HG02678 (cell line): ENCODE measurements around the gene MROH8.

ENCODE experiments used
- ATAC-seq: cut with Tn5 transposase; IDR thresholded peaks from one replicate; pipeline ENCODE4 v1.9.1; 2021; ENCODE audit warnings: mild to moderate bottlenecking, moderate library complexity; ENCODE audit not compliant: unreplicated experiment

The MROH8 gene

GRCh38 chr20:37200376-37200775 lies 21.0 kb upstream of the MROH8 start:
- no peak for ATAC-seq

GRCh38 chr20:37198932-37199660 lies 19.7 kb upstream of the MROH8 start:
- ATAC-seq = no peak

- ATAC-seq = no peak
These were observed 15.5 kb upstream of the MROH8 start for GRCh38 chr20:37194621-37195417.

DNA sequence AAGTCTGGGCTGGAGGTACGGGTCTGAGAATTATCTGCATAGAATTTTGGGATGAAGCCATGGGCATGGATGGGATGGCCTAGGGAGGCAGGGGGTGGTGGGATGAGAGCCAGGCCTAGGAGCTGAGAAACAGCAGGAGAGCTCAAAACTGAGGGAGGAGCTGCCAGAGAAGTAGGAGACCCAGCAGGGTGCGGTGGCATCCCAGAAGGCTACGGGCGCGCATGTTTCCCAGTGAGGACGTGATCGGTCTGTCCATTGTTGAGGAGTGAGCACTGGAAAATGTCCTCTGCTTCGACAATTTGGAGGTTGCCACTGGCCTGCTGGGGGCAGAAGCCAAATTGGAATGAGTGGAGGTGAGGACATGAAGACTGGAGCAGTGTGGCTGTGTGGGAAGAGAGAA lies 14.5 kb upstream of the MROH8 start:
- ATAC-seq = no peak

GRCh38 chr20:37193226-37193625 lies 13.9 kb upstream of the MROH8 start:
- no peak for ATAC-seq

- no peak for ATAC-seq
These were observed 12.9 kb upstream of the MROH8 start for GRCh38 chr20:37192137-37192854.

- ATAC-seq = no peak
These were observed 11.2 kb upstream of the MROH8 start for GRCh38 chr20:37190354-37191112.

GRCh38 chr20:37189416-37190016 lies 10.2 kb upstream of the MROH8 start:
- peak; percentile 39 for ATAC-seq

DNA sequence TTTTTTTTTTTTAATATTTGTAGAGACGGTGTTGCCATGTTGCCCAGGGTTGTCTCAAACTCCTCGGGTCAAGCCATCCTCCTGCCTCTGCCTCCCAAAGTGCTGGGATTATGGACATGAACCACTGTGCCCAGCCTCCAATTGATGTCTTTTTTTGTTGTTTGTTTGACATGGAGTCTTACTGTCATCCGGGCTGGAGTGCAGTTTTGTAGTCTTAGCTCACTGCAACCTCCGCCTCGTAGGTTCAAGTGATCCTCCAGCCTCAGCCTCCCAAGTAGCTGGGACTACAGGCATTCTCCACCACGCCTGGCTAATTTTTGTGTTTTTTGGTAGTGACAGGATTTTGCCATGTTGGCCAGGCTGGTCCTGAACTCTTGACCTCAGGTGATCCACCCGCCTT lies 9.4 kb upstream of the MROH8 start:
- no peak for ATAC-seq

DNA sequence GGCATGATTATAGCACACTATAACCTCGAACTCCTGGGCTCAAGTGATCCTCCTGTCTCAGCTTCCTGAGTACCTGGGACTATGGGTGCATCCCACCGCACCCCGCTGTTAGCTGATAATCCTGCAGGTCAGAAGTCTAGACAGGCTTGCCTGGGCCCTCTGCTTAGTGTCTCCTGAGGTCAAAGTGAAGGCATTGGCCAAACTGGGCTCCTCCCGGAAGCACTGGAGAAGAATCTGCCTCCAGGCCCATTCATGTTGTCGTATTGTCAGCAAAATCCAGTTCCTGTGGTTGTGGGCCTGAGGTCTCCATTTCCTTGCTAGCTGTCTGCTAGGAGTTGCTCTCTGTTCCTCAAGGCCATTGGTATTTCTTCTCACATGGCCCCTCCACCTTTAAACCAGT lies 6.3 kb upstream of the MROH8 start:
- ATAC-seq = no peak

DNA sequence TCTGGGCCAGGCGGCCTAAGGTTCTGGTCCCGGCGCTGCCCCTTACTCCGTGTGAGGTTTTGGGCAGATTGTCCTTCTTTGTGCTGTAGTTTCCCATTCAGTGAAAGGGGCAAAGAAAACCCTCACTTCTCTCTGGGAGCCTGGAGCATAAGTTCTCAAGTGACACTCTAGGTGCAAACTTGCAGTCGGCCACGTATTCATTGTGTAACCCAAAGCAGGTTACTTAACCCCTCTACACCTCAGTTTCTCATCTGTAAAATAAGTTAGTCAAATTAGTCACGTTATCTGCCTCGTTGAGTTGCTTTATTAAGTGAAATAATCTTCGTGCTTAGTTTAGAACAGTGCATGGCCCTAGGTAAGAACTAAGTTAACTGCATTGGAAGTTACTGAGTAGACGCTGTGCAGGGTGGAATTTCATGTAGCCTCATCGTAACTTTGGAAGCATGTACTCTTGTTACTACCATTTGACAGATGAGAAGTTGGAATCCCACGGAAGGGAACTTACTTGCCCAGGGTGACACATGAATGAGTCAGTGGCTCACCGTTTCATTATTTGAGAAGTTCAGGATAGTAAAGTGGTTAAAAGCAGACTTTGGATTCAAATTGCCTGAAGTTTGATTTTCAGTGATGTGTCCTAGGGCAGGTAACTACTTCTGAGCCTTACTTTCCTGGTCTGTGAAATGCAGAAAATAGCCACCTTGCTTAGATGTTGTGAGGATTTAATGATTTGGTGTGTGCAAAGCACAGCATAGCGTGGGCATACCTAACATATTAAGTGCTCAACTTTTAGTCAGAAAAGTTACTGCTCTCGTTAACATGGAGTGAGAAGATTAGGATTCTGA lies 556 bp upstream of the MROH8 start:
- ATAC-seq = no peak

GRCh38 chr20:37172836-37173235 lies 6.5 kb downstream of the MROH8 start:
- no peak for ATAC-seq

GRCh38 chr20:37166867-37167266 lies 12.5 kb downstream of the MROH8 start:
- no peak for ATAC-seq

DNA sequence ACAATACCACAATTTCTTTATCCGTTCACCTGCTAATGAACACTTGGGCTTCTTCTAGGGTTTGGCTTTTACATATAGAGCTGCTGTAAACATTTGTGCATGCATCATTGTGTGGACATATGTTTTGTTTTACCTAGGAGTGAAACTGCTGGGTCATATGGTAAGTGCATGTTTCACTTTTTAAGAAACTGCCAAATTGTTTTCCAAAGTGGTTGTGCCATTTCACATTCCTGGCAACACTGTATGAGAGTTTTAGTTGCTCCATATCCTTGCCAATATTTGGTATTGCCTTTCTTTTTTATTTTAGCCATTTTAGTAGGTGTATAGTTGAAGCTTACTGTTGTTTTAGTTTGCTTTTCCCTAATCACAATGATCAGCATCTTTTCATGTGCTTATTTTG lies 14.3 kb downstream of the MROH8 start:
- ATAC-seq = no peak

- no peak for ATAC-seq
These were observed 15.4 kb downstream of the MROH8 start for GRCh38 chr20:37163832-37164554.

DNA sequence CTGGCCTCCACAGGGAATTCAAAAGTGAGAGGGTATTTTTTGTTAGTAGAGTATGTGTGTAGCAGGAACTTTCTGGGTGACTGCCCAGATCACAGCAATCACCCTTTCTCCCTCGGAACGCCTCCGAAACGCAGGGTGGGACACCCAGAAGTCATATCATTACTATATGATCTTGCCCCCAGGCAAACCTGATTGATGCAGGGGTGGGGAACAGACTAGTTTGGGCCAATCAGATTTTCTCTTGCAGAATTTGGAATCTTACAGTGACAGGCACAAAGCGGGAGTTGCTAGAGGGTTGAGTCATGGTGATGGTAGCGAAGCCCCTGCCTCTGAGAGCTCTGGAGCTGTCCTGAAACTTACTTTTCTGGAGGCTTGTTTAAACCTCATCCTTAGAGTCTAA lies 16.7 kb downstream of the MROH8 start:
- no peak for ATAC-seq

DNA sequence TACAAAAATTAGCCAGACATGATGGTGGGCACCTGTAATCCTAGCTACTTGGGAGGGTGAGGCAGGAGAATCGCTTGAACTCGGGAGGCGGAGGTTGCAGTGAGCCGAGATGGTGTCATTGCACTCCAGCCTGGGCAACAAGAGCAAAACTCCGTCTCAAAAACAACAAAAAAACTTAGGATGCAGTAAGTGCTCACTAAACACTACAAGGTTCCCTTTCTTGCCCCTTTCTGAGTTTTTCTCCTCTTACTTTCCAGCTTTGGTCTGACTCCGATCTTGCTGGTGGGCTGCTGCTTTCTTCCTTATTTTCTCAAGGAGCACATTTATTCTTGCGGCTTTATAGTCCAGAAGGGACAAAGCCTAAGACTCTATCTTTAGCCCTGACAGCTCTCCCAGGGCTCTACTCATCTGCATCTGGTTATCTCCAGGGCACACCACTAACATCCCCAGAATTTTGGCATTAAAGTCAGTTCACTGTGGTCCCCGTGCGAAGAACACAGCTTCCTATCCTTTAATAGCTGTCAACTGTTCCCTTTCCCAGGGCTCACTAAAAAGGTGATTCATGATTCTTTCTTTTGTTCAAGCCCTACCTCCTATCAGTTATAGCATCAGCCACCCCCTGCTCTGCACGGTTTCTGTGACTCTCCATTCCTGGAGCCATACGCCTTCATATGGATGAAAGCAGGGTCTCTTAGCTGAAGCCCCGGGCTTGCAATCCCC lies 17.4 kb downstream of the MROH8 start:
- ATAC-seq = no peak

GRCh38 chr20:37160683-37161082 lies 18.7 kb downstream of the MROH8 start:
- ATAC-seq = no peak
